ENCODE measurements around the gene NRXN3.

Gene NRXN3

DNA sequence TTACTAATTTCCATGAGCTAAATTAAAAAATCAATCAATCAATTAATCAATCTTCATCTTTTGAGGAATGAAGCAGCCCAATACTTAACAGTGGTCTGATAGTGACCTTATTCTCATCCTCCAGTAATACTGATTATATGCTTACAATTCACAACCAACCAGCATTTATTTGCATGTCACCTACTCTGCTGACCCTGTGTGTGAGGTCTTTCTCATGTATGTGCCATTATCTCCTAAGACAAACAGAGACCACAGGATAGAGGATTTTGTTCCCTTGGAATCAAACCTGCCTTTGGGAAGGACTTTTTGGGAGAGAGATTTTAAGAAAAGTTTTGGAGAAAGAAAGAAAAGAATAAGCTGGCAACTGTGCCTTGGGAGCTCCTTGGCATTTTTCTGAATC is 197.2 kb downstream of the NRXN3 start:
- H3K4me3 ChIP-seq (ENCODE audit: low read depth, low read length): no peak overlapping the region

DNA sequence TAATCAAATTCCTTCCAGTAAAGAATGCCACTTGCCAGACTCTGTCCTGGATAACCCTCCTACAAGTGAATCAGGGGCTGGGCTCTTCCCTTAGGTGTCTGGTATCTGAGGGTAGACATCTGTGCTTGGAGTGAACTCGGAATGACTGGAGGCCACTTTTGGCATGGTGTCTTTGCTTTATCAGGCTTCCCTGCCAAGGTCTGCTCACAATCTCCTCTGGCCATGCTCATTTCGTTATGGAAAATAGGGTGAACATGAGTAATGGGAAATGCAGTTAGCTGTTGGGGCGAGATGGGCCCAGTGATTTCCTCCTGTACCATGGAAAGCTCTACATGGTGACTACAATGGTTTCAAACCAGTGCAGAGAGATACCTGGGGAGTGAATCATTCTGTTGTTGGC is 212.9 kb downstream of the NRXN3 start:
- H3K4me3 ChIP-seq (ENCODE audit: low read depth, low read length): no peak overlapping the region
- no peak for TF ChIP-seq CTCF (IDR thresholded peaks at IDR 0.05; ENCODE audit: low read depth, low read length)

More for the DNA sequence above, 197.2 kb downstream of the NRXN3 start:
- no peak for TF ChIP-seq CTCF (IDR thresholded peaks at IDR 0.05; ENCODE audit: low read depth, low read length)

DNA sequence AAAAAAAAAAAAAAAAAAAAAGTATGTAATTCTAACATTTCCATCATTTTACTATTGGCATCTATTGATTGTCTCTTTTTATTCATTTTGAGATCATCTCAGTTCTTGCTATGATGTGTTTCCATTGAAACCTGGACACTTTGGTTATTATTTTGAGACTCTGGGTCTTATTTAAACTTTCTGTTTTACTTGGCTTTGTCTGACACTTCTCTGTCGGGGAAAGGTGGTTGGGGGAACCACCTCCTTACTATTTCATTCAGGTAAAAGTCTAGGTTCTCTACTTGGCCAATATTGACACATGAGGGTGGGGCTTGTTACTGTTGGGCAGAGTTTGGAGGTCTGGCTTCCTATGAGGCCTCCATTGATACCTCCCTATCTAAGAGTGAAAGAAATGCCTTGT is 228.0 kb downstream of the NRXN3 start:
- TF ChIP-seq CTCF (IDR thresholded peaks at IDR 0.05; ENCODE audit: low read depth, low read length): no peak
- no peak overlapping the region for H3K4me3 ChIP-seq (ENCODE audit: low read depth, low read length)

GRCh38 chr14:78399316-78399889 is 229.2 kb downstream of the NRXN3 start:
- no peak overlapping the region for H3K4me3 ChIP-seq (ENCODE audit: low read depth, low read length)
- no peak for TF ChIP-seq CTCF (IDR thresholded peaks at IDR 0.05; ENCODE audit: low read depth, low read length)

DNA sequence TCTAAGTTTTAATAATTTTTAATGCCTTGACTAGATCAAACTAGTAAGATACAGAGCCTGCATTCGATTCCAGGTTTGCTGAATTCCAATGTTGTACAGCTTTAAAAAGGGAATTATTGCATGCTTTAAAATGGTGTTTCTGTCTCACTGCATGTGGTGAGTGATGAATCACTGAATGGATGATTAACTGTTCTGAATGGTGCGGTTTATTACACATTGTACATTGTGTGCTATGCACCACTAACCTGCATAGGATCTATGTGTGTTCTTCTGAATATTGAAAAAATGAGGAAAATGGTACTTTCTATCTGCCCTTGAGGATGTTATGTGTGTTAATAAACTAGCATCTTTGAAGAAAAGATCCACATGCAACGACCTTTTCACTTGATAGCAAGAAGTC is 231.7 kb downstream of the NRXN3 start:
- H3K4me3 ChIP-seq (ENCODE audit: low read depth, low read length): no peak overlapping the region
- TF ChIP-seq CTCF (IDR thresholded peaks at IDR 0.05; ENCODE audit: low read depth, low read length): no peak

GRCh38 chr14:78403278-78403815 is 233.2 kb downstream of the NRXN3 start:
- TF ChIP-seq CTCF (IDR thresholded peaks at IDR 0.05; ENCODE audit: low read depth, low read length): no peak
- H3K4me3 ChIP-seq (ENCODE audit: low read depth, low read length): no peak overlapping the region

DNA sequence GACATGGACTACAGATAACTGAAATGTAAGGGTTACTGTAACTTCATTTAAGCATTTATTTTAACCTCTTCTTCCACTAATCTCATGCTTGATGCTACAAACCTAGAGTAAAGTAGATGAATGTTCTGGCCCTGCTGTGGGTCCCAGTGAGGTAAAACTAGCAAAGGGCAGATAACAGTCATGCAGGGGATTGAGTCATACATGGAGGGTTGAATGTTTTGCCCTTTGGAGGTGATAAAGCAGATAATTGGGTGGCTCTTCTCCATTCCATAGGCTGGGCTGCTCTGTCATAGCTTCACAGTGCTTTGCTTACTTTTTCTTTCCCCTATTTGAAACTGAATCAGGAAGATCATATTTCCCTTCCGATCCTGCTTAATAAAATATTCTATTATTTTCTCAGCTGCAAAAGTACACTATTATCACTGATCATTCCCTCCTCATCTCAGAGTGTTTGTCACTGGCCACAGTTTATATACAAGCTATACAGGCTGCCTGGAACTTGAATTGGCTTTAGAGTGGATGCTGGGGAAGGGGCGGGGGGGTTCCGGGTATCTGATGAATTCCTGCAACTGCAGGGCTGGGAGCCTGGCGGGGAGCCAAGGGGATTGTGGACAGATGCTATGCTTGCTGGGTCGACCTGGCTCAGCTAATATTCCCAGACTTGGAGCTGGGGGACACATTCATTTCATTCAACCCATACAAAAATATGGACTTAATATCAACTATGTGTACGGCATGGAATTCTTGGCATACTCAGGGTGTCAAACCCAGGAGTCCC is 235.1 kb downstream of the NRXN3 start:
- TF ChIP-seq CTCF (IDR thresholded peaks at IDR 0.05; ENCODE audit: low read depth, low read length): no peak
- no peak overlapping the region for H3K4me3 ChIP-seq (ENCODE audit: low read depth, low read length)

Measured in WI38 (cell line).